ENCODE results near the gene SVIL. TPM values are rescaled to one million over a fixed set of nuclear protein-coding genes. Genes with fewer than 3 reads are reported as not detected.

The SVIL gene
- total and polyA plus RNA-seq, 2 donors (not counting 1 experiment from before 2014, with no cell fraction given), result 0.74 to 0.88 TPM

GRCh38 chr10:29471544-29471859 lies 163.3 kb downstream of the SVIL start:
- Histone ChIP-seq H3K27ac (ENCODE audit: low read length in 2 of 2) (no peak overlapping the region), H4K20me1 (ENCODE audit: control insufficient read depth, insufficient read depth, low read length, poor library complexity, severe bottlenecking) (no peaks in the 10 kb centered on the region), H3K79me2 (ENCODE audit: control insufficient read depth, insufficient read depth, low read length) (no peaks in the 10 kb centered on the region), H3K4me3 (ENCODE audit: control extremely low read depth in 1 of 5, extremely low read depth in 1 of 5, insufficient read depth in 1 of 5, low read depth in 2 of 5, low read length in 4 of 5) (no peak overlapping the region), H3K9ac (ENCODE audit: low read length) (no peak overlapping the region), H3K4me1 (ENCODE audit: control insufficient read depth in 2 of 2, insufficient read depth in 2 of 2, low read length in 2 of 2) (no peaks in the 10 kb centered on the region), H3K4me2 (replicated peaks; ENCODE audit: low read depth, low read length, poor library complexity, severe bottlenecking) (no peak overlapping the region), H2AFZ (ENCODE audit: insufficient read depth, low read depth, low read length, poor library complexity, severe bottlenecking) (no peak overlapping the region), H3K9me3 (ENCODE audit: control extremely low read depth in 1 of 3, control insufficient read depth in 2 of 3, insufficient read depth in 1 of 3, low read length in 2 of 3) (peaks cover 0 to 6% (median 0%) of the 10 kb centered on the region in 3 donors), H3K36me3 (replicated peaks in 1 of 2; ENCODE audit: control extremely low read depth in 1 of 2, control insufficient read depth in 1 of 2, extremely low read depth in 1 of 2, insufficient read depth in 2 of 2, low read length in 1 of 2) (peaks cover 0 to 3% of the 10 kb centered on the region in 2 experiments), H3K27me3 (replicated peaks in 1 of 4; ENCODE audit: control extremely low read depth in 1 of 4, control insufficient read depth in 3 of 4, insufficient read depth in 4 of 4, low read length in 3 of 4) (no peaks in the 10 kb centered on the region)
- ATAC-seq (ENCODE audit: low read depth) (no peak), DNase-seq (no peak)
- H3K9me3 Mint-ChIP-seq (ENCODE audit: insufficient read depth), result no peaks in the 10 kb centered on the region
- WGBS (ENCODE audit: insufficient coverage), result no CpG with 5 or more reads among the region's 1 CpG
- ChIA-PET POLR2A (no interaction called here), CTCF (no interaction called here)
- H3K4me1 Mint-ChIP-seq, result no peaks in the 10 kb centered on the region
- no peak overlapping the region for H3K4me3 Mint-ChIP-seq
- no peak overlapping the region for H3K27ac Mint-ChIP-seq
- TF ChIP-seq EZH2 (IDR thresholded peaks at IDR 0.05; ENCODE audit: borderline replicate concordance, insufficient read depth, low read depth, low read length, poor library complexity, severe bottlenecking) (no peak), CTCF (IDR thresholded peaks at IDR 0.05) (no peak)
- intact Hi-C loops (cut with micrococcal nuclease), result no loop called here
- no peaks in the 10 kb centered on the region for H3K27me3 Mint-ChIP-seq

- no peaks in the 10 kb centered on the region for H3K79me2 ChIP-seq (ENCODE audit: control insufficient read depth, insufficient read depth, low read length)
- POLR2A ChIA-PET, result no interaction called here
- no peak overlapping the region for H3K4me3 Mint-ChIP-seq
- H3K27ac ChIP-seq (ENCODE audit: low read length in 2 of 2), result no peak overlapping the region
- TF ChIP-seq EZH2 (IDR thresholded peaks at IDR 0.05; ENCODE audit: borderline replicate concordance, insufficient read depth, low read depth, low read length, poor library complexity, severe bottlenecking) (no peak), CTCF (IDR thresholded peaks at IDR 0.05) (no peak)
- no peaks in the 10 kb centered on the region for H3K4me1 Mint-ChIP-seq
- no peak overlapping the region for H3K9ac ChIP-seq (ENCODE audit: low read length)
- H3K4me3 ChIP-seq (ENCODE audit: control extremely low read depth in 1 of 5, extremely low read depth in 1 of 5, insufficient read depth in 1 of 5, low read depth in 2 of 5, low read length in 4 of 5), result no peak overlapping the region
- peaks cover 0 to 6% (median 0%) of the 10 kb centered on the region in 3 donors for H3K9me3 ChIP-seq (ENCODE audit: control extremely low read depth in 1 of 3, control insufficient read depth in 2 of 3, insufficient read depth in 1 of 3, low read length in 2 of 3)
- H3K4me1 ChIP-seq (ENCODE audit: control insufficient read depth in 2 of 2, insufficient read depth in 2 of 2, low read length in 2 of 2), result no peaks in the 10 kb centered on the region
- ATAC-seq (ENCODE audit: low read depth) (no peak), DNase-seq (no peak)
- no peaks in the 10 kb centered on the region for H4K20me1 ChIP-seq (ENCODE audit: control insufficient read depth, insufficient read depth, low read length, poor library complexity, severe bottlenecking)
- H3K27ac Mint-ChIP-seq, result no peak overlapping the region
- H3K36me3 ChIP-seq (replicated peaks in 1 of 2; ENCODE audit: control extremely low read depth in 1 of 2, control insufficient read depth in 1 of 2, extremely low read depth in 1 of 2, insufficient read depth in 2 of 2, low read length in 1 of 2), result peaks cover 0 to 3% of the 10 kb centered on the region in 2 experiments
- H3K27me3 Mint-ChIP-seq, result no peaks in the 10 kb centered on the region
- no peak overlapping the region for H2AFZ ChIP-seq (ENCODE audit: insufficient read depth, low read depth, low read length, poor library complexity, severe bottlenecking)
- 83% methylated on average over 5 of the region's 14 CpGs for WGBS (ENCODE audit: insufficient coverage)
- CTCF ChIA-PET, result no interaction called here
- intact Hi-C loops (cut with micrococcal nuclease), result no loop called here
- H3K27me3 ChIP-seq (replicated peaks in 1 of 4; ENCODE audit: control extremely low read depth in 1 of 4, control insufficient read depth in 3 of 4, insufficient read depth in 4 of 4, low read length in 3 of 4), result no peaks in the 10 kb centered on the region
- no peak overlapping the region for H3K4me2 ChIP-seq (replicated peaks; ENCODE audit: low read depth, low read length, poor library complexity, severe bottlenecking)
- no peaks in the 10 kb centered on the region for H3K9me3 Mint-ChIP-seq (ENCODE audit: insufficient read depth)
Measured at GRCh38 chr10:29470843-29471543, 163.8 kb downstream of the SVIL start.
